HCT116 (cell line): ENCODE data around the gene CFAP45.

Source experiments
- SIN3A ChIP-seq: IDR thresholded peaks from 2 replicates; pipeline ENCODE4 v1.6.1; 2012; ENCODE audit warnings: low read depth
- YY1 ChIP-seq: IDR thresholded peaks from 2 replicates; pipeline ENCODE4 v1.6.1; 2011; ENCODE audit warnings: low read length, low read depth, moderate library complexity, mild to moderate bottlenecking; ENCODE audit not compliant: insufficient replicate concordance; ENCODE audit errors: extremely low read depth

GRCh38 chr1:159896546-159896930, 3.4 kb downstream of the CFAP45 start:
- TF ChIP-seq YY1 (no peak), SIN3A (no peak)
